GM18858 (cell line): Measurements from ENCODE around the gene TRIM17.

Source experiments
- ATAC-seq: cut with Tn5 transposase; IDR thresholded peaks from one replicate; pipeline ENCODE4 v1.9.1; 2021; ENCODE audit not compliant: unreplicated experiment

TRIM17 gene

GRCh38 chr1:228402641-228403025 lies 14.0 kb downstream of the TRIM17 start:
- no peak for ATAC-seq

- no peak for ATAC-seq
Measured at GRCh38 chr1:228401782-228402640, 14.7 kb downstream of the TRIM17 start.

DNA sequence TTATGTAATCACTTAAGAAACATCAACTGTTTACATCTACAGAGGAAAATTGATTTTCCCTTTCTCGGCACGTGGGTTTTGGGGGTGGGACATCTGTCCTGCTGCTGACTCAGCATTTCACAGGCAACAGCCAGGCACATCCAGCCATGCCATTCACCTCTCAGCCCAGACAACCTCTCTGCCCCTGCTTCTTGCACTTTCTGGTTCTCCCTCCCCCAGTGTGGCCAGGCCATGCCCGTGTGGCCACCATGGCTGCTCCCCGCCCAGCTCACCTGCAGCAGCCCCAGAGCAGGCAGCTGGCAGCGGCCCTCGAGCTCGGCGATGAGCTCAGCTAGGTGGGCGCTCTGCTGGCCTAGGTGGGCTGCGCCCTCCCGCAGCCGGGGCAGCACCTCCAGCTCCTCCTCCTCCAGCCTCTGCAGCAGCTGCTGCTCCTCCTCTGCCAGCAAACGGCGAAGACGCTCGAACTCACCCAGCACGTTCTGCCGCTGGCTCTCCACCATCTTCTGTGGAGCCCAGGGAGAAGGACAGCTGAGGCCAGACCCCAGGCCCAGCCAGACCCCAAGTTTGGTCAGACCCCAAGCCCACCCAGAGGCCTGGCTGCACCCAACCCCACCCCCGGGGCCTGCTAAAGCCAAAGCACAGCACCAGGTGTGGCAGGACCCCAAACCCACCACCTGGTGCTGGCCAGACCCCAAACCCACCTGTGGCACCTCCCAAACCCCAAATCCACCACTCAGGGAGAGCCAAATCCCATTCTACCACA lies 15.8 kb downstream of the TRIM17 start:
- ATAC-seq, result no peak

DNA sequence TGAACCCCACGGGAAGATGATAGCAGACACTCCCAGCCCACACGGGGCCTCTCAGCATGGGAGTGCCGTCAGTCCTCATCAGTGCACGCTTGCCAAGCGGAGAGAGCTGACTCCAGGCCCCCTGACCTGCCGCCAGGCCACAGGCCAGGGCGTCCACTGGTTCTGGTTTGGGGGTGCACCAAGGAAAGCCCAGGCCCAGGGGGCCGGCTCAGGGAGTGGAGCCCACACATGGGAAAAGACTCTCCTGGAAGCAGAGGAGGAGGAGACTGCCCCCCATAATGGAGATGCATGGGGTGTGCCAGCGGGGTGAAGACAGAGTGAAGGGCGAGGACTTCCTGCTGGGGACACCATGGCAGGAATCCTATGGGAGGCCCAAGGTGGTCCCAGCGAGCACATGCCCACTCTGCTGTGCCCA lies 16.4 kb downstream of the TRIM17 start:
- no peak for ATAC-seq

- no peak for ATAC-seq
Measured at GRCh38 chr1:228399531-228400236, 17.0 kb downstream of the TRIM17 start.

GRCh38 chr1:228398741-228399461 lies 17.8 kb downstream of the TRIM17 start:
- ATAC-seq, result no peak

- ATAC-seq, result no peak
Measured at GRCh38 chr1:228397966-228398365, 18.7 kb downstream of the TRIM17 start.

- ATAC-seq, result no peak
Measured at GRCh38 chr1:228396770-228397662, 19.6 kb downstream of the TRIM17 start.

DNA sequence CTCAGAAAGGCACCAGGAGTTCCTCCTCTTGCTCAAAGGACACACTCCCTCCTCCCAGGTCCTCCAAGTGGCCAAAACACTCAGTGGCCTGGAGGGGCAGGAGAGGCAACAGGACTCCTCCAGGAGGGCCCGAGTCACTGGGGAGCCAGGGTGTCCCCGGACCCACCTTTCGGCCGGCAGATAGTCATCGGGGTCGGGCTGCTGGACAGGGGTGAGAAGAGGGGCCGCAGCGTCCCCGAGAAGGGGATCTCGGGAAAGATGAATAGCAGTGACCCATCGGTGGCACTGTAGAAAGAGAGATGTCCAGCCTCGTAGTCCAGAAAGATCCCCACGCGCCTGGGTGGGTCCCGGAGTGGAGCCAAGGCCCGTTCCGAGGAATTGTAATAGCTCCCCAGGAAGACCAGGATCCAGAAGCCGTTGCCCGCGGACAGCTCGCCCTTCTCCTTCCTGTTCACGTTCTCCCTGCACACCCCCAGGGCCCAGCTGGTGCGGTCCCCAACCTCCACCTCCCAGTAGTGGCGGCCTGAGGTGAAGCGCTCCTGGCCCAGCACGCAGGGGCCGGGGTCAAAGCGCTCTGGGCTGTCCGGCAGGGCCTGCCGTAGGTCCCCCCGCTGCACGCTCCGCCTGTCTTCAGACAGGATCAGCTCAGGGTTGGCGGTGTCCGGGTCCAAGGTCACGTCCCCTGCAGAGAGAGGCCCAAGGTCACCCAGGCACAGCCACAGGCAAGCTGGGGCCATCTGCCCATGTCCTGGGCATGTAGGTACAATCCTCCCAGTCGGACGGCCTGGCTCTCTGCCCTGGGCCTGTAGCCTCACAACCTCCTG lies 21.9 kb downstream of the TRIM17 start:
- no peak for ATAC-seq

GRCh38 chr1:228393811-228394570 lies 22.7 kb downstream of the TRIM17 start:
- ATAC-seq, result no peak

DNA sequence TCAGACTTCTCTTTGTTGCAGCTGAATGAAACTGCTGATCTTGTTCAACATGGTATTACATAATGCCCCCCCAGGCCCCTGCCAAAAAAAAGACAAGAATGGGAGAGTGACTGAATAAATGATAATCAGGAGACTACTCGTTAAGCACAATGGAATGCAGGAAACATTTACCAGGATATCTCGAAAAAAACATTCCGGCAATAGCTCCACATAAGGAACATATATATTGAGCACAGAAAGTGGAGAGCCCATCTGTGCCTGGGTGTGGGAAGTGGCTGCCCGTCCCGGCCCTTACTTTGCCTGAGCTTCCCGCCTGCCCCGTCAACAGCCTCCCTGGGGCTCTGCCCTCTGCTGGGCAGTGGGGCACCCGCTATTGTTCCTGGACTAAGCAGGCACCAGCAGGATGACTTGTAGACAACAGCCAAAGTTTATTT lies 23.4 kb downstream of the TRIM17 start:
- ATAC-seq, result no peak

GRCh38 chr1:228392111-228392936 lies 24.3 kb downstream of the TRIM17 start:
- ATAC-seq, result no peak

DNA sequence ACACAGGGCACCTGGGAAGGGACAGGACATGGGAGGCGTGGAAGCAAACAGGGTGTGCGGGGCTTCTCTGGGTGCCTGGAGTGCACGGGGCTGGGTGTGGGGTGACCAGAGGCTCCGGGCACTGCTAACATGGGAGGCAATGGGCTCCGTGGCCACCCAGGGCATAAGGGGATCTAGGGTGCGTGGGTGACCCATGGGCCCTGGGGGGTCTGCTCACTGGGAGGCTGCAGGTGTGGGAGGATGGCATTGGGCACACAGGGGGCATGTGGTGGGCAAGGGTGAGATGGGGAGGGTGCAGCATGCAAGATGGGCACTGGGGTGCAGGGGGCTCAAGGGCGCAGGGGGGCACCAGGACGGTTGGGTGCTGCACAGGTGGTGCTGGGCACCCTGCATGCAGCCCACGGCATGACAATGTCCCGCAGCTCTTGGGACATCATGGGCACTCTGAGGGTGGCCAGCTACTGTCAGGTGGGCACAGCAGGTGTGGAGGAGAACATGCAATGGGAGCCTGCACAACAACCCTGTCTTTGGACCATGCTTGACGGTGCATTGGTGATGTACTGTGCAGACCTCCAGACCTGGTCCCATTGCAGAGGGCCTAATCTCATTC lies 25.1 kb downstream of the TRIM17 start:
- no peak for ATAC-seq

DNA sequence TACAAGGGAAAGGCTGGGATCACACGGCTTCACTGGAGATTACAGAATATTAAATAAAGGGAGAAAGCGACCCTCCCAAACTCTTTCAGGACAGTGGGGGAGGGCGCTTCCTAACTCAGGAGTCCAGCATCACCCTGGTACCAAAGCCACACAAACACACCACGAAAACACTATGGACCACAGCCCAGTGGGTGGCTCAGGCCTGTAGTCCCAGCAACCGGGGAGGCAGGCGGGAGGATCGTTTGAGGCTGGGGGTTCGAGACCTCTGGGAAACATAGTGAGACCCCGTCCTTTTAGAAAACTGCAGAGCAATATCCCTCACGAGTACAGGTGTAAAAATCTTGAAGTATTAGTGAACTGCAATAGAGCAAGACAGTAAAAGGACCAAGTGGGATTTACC lies 26.0 kb downstream of the TRIM17 start:
- no peak for ATAC-seq

- ATAC-seq, result no peak
Measured at GRCh38 chr1:228387321-228387720, 29.3 kb downstream of the TRIM17 start.

DNA sequence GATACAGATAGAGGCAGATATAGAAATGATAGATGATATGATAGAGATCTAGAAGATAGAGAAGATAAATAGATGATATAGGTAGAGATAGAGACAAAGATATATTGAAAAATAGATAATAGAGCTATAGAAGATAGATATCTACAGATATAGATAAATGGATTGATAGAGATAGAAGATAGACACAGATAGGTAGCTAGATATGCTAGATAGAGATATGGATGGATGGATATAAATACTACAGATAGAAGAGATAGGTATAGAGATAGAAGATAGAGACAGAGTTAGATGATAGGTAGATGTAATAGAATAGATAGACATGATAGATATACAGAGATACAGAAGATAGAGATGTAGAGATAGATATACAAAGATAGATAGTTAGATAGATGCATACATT lies 31.4 kb downstream of the TRIM17 start:
- no peak for ATAC-seq

DNA sequence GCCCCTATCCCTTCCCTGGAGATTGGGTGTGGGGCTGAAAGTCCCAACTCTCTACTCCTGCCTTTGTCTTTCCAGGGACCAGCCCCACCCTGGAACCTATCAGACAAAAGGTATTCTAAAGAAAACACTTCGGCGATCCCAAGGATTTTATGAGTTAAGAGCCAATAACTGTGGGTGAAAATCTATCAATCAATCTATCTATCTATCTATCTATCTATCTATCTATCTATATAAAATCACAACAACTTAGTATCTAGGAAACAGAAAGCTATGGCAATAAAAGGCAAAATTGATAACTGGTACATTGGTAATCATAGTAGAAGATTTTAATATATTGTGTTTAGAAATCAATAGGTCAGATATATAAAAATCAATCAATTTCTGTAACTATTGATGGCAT lies 32.9 kb downstream of the TRIM17 start:
- no peak for ATAC-seq
